NCI-H526 (cell line): ENCODE results near the gene PTPRN2.
"Not testable (repeated sequence)": the region's sequence is repeated elsewhere in the genome, so short reads cannot be mapped to it uniquely, and the experiment has no call there.

ENCODE experiments used
- DNase-seq, 2 experiments: peaks; one replicate each; lab custom pipeline; 2025; lab: John Stamatoyannopoulos, UW

PTPRN2 gene

DNA sequence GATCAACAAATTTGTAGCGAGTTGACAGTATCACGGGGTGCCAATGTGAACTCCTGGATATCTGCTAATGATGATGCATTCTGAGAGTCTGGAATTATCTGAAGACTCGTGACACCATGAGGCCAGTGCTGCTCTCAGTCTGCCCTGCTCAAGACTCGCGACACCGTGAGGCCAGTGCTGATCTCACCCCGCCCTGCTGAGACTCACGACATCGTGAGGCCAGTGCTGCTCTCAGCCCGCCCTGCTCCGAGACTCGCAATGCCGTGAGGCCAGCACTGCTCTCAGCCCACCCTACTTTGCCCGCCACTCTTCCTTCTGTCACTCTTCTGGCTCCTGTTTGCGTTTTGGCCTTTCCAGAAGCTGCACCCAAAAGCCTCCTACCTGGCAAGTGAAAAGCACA is 411.8 kb downstream of the PTPRN2 start:
- no peak for DNase-seq

DNA sequence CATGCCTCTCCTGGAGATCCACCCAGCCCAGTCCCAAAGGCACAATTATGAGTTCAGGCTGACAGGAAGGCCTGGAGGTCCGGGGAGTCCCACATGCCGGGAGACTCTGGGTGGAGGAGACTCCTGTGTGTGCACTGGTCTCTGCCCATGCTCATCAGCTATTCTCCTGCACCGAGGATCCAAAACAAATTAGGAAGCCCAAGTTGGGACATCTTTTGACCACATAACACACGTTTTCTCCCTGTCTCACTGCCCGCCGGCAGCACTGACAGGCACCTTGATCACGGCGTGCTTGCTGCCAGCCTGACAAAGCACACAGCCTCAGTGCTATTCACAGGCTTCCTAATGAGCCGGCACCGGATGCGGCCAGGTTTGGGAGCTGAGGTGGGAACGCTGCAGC is 412.7 kb downstream of the PTPRN2 start:
- DNase-seq, result no peak

DNA sequence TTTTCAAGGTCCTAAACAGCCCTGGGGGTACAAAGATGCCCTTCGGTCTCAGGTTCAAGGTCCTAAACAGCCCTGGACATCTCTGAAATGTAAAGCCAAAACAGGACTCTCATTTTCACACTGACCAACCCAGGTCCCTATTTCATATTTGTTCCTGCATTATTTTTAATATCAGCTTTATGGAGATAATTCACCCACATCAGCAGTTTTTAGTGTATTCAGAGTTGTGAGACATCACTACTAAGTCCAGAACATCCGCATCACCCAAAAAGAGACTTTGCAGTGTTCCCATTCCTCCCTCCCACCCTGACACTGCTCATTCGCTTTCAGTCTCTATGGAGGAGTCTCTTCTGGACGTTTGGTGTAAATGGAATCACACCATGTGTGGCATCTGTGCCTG is 420.2 kb downstream of the PTPRN2 start:
- no peak for DNase-seq

DNA sequence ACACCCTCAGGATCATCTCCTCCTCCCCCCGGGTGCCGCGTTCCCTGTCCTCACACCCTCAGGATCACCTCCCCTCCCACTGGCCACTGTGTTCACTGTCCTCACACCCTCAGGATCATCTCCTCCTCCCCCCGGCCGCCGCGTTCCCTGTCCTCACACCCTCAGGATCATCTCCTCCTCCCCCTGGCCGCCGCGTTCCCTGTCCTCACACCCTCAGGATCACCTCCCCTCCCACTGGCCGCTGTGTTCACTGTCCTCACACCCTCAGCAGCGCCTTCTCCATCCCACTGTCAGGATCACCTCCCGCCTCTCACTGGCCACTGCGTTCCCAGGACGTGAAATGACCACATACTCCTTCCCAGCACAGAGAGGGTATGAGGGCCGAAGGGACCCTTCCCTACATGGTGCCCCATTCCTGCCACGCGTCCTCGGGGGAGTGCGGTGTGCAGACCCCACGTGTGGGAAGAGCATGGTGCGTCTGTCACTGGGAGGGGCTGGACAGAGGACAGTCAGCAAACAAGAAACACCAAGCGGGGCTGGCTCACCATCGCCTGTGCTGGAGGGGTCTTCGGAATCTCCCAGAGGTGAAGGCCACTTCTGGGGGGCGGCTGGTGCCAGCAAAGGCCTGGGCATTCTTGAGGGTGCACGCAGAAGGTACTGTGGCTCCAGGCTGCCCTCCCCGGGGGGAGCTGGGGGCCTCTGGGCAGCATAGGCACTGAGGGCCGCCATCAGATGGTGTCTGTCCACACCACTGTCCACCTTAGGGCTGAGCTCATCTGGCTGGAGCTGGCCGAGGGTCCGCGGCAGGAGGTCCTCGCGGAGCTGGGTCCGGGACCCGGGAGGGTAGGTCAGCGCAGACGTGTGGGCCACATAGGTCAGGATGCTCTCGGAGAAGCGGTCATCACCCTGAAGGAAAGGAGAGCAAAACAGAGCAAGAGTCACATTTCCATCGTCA is 421.0 kb downstream of the PTPRN2 start:
- no peak for DNase-seq

DNA sequence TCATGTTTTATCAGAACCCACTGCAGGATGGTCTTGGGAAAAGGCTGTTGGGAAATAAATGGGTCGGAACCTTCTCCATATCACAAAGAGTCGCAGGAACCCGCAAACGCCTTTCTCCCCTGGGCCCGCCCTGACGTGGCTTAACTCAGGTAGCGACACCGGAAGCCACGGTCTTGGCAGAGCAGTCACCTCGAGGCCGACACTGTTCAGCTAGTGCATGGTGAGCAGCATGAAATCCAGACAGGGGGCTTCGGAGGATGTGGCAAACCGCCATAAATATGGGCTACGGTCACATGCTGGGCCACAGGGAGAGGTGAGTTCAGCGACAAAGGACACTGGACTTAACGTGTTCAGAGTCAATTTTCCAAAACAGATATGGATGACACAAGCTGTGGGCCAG is 421.9 kb downstream of the PTPRN2 start:
- DNase-seq, result no peak

DNA sequence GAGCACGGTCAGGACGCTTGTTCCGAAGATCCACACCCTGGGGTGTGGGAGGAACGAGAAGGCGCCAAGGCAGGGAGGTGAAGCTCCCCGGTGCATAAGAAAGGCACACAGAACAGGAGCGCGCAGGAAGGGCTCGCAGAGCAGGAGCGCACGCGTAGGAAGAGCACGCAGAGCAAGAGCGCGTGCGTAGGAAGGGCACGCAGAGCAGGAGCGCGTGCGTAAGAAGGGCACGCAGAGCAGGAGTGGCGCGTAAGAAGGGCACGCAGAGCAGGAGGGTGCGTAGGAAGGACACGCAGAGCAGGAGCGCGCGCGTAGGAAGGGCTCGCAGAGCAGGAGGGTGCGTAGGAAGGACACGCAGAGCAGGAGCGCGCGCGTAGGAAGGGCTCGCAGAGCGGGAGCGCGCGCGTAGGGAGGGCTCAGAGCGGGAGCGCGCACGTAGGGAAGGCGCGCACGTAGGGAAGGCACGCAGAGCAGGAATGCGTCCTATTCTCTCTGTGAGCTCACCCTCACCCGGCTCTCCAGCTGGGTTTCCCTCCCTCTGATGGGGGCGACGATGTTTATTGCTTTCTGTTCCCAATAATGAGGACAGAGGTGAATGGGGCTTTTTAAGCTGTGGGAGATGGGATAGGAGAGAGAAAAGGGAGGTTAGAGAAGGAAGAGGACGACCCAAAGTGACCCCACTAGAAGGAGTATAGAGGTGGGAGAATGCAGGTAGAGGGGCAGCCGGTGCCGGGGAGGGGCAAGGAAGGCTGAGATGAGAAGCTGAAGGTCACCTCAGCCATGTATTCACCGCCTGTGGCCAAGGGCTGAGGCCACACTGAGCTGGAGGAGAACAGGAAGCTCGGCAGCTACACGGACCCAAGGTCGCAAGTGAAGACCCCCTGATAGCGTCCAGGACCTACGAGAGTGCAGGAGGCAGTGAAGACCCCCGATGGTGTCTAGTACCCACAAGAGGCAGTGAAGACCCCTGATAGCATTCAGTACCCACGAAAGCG is 423.2 kb downstream of the PTPRN2 start:
- DNase-seq, result no peak

DNA sequence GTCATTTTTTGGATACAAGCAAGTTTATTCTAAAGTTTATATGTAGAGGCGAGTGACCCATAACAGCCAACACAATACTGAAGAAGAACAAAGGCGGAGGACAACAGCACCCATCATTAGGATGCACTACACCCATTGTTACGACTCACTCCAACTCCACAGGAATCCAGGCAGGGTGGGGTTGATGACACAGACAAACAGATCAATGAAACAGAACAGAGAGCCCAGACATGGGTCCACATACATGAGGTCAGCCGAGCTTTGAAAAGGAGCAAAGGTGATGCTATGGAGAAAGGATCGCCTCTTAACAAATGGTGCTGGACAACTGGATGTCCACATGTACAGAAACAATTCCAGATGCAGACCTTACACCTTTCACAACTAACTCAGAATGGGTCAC is 426.4 kb downstream of the PTPRN2 start:
- DNase-seq, result no peak

DNA sequence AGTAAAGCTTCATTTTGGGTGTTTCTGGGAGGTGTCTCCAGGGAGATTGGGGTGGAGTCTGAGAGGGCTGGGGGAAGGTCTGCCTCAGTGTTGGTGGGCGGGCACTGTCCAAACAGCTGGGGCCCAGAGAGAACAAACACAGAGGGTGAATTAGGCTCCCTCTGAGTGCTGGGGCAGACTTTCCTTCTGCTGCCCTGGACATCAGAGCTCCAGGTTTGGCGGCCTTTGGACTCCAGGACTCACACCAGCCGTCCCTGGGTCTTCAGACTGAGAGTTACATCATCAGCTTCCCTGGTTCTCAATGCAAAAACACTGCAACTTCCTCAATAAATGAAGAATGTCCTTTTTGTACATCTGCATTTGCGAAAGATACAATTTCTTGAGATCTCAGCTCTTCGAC is 427.4 kb downstream of the PTPRN2 start:
- DNase-seq, result no peak

DNA sequence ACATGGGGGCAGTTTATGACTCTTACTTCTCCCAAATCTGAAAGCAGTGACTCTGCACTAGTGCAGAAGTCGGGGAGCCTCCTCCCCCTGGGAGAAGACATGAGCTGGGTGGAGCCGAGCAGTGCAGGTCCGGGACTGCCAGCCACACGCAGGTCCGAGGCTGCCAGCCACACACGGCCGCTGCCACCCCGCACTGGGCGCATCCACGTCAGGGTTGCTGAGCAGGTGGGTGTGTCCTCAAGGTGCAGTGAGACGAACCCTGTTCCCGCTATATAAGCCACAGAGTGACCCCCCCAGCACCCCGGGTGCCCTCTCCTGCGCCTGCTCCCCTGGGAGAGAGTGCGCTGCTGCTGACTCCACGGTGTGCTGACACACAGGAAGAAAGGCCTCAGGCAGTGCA is 430.2 kb downstream of the PTPRN2 start:
- DNase-seq, result peak in 1 of 2 experiments; percentile 12

DNA sequence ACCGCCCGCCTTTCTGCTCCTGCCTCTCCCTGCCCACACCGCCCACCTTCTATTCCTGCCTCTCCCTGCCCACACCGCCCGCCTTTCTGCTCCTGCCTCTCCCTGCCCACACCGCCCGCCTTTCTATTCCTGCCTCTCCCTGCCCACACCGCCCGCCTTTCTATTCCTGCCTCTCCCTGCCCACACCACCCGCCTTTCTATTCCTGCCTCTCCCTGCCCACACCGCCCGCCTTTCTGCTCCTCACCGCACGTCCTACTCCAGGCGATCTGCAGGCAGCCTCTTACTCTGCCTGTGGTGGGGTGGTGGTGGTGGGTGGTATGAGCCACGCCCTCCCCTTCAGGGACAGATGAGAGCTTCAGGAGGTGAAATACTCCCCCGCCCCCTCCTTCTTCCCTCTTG is 436.4 kb downstream of the PTPRN2 start:
- not testable (repeated sequence) for DNase-seq

DNA sequence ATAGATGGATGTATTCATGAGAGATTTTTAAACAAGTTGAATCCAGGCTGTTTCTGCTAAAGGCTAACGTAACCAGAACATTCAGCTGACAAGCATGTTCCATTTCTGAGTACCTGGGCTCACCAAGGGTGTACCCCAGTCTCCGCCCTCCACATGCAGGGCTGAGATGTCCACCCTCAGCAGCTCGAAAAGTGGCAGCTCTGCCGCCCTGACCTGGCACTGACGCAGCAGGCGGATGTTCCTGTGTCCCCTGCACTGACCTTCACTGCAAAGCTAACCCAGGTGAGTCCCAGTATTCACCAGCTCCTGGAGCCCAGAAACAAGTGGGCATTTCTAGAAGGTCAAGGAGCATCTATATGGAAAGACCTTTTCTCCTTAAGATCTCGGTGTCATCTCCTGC is 437.4 kb downstream of the PTPRN2 start:
- DNase-seq, result no peak

DNA sequence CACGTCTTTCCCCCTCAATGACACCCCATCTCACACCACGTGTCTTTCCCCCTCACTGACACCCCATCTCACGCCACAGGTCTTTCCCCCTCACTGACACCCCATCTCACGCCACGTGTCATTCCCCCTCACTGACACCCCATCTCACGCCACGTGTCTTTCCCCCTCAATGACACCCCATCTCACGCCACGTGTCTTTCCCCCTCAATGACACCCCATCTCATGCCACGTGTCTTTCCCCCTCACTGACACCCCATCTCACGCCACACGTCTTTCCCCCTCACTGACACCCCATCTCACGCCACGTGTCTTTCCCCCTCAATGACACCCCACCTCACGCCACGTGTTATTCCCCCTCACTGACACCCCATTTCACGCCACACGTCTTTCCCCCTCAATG is 440.2 kb downstream of the PTPRN2 start:
- DNase-seq, result not testable (repeated sequence)

DNA sequence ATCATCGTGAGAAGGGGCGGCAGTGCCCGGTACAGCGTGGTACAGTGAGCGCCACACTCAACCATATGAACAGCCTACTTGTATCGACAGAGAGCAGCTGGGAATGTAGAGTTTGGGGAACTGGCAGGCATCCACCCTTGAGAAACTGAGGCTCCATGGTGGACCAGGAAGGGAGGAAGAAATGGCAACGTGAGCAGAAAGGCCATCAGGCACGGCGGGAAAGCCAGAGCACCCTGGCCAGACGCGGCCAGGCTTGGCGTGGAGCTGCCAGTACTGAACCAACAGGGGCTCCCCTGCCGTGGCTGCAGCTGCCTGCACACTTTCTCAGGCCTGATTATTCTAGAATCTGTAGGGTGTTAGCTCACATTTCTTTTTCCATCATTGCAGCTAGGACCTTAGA is 442.3 kb downstream of the PTPRN2 start:
- no peak for DNase-seq

DNA sequence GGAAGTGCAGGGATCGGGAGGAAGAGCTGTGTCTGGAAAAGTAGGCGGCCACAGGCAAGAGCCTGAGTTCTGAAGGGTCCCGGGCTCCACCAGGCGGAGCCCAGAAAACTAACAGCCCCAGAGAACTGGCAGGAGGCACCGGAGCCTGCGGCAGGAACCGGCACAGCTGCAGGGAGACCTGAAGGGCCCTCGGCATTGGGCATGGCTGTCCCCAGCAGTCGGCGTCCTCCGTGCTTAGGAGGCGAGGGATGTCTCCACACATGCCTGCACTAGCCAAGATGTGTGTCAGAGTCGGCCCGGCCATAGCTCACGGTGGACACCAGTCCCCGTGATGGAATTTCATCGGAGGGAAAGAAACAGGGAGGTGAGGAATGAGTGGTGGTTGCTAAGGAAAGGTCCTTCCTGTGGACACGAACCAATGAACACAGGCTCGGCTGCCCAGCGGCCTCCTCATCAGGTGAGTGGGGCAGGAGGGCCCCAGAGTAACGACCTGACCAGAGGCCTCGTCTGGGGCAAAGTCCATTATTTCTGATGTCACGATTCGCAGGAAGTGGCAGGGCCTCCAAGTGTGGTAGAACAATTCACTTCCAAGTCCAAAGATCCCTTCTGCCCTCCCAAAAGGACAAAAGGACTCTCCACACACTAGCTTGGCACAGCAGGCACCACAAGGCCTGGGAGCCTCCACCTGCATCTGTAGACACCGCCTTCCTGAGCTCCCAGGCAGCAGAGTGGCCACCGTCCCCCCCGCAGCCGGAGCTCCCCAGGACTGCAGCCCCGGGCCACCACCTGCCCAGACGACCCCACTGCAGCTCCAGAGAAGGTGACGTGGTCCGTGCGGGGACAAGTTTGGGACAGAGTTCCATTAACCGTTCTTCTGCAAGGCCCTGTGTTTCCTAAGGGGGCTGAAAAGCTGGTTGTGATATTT is 444.2 kb downstream of the PTPRN2 start:
- no peak for DNase-seq

DNA sequence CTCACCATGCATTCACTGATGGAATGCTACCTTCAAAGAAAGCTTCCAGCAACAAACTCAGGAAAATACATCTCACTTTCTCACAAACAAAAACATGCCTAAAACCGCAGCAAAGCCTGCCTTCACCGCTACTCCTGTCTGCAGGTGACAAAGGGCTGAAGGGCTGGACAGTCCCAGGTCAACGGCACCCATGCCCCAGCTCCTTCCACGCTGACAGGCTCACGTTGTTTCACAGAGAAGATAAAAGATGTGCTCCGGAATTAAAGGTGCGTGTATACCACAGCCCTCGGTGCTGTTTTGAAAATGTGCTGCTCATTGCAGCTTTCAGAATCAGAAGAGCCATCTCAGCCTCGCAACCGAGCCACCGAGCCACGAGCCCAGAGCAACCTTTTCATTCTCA is 445.0 kb downstream of the PTPRN2 start:
- no peak for DNase-seq

DNA sequence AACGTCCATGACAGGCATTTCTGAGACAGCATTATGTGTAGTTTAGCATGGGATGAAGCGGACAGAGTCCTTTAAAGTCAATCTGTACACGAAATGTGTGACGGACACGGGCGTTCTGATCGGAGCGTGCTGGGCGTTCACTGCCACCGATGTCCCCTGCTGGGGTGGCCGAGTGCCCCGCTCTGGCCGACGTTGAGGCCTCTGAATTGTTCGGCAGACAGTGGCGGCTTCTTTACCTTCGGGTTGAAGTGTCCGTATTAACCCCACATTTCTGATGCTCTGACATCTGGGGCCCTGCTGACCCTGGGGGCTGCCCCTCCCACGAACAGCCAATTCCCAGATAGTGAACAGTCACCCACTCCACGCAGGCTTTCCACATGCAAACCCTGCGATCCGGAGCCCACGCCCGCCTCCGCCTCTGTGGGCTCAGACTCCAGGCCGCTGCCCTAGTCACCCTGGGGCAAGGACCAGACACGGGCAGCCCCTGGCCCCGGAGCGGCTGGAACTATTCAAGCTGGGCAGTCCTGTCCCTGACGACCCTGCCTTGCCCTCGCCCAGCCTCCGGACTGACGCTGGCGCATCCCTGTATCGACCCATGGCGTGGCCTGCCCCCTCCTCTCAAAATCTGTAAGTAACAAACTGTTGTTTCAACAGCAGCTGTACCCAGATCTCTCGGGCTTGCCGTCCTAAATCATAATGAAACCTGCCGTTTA is 445.7 kb downstream of the PTPRN2 start:
- DNase-seq, result no peak

DNA sequence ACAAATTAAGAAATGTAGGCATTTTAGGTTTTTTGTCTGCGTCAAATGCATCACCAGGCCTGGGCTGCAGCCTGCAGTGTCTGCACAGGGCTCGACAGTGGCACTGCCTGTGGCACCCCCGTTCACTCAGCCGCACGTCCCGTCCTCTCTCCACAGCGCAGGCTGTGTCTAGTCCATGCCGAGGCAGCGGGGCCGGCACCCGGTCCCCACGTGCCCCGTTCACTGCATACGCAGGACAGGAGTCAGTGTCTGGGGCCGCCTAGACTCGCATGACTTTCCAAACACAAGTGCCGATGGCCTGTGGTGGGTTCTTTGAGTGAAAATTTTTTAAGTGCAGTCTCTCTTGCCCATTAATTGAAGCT is 446.4 kb downstream of the PTPRN2 start:
- no peak for DNase-seq

DNA sequence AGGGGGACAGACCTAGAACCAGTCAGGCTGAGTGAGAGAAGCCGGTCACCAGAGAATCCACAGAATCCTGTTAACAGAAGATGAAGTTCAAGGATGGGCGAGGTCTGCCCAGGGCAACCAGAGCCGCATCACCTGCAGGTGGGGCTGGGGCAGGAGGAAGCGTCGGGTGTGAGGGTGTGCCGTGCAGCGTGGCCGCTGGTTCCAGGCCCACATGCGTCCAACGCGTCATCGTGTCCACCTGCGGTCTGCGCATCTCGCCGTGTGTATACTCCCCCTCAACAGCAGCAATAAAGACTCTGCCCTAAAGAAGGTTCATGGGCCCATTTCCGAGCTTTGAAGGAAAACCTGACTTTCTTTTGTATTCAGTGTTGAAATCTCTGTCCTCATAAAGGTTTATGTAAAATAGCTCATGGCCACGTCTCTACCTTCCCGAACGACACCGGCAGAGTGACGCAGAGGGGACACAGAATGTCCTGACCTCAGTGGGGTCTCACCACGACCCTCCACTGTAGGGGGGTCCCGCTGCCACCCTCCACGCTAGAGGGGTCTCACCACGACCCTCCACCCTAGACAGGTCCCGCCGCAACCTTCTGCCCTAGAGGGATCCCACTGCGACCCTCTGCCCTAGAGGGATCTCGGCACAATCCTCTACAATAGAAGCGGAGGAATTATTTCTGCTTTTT is 446.9 kb downstream of the PTPRN2 start:
- DNase-seq, result no peak

DNA sequence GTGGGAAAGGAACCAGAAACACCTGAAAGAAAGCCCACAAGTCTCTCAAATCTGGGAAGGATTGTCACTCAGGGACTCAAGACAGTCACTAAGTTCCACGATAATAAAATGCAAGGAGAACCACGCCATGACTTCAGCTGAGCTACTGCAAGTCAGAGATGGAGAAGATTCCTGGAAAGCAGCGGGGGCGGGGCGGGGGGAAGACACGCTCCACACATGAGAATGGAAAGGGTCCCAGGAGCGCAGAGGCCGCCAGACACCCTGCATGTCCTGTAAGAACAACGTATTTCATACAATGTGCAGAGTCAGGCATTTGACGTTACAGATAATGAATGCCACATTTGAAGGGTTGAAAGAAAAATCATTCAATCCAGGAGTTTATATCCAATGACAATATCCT is 448.1 kb downstream of the PTPRN2 start:
- no peak for DNase-seq

DNA sequence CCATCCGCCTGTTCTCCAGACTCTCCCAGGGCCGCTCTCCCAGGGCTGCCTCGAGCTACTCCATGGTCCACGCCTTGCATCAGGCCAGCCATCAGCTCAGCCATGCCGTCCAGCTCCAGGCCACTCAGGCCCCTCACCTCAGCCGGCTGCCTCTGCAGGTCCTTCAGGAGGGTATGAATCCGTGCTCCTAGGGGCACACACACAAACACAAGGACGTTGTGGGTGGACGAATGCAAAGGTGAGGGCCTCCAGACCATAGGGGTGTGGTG is 449.4 kb downstream of the PTPRN2 start:
- DNase-seq, result no peak
